GM19351 (cell line): ENCODE results near the gene DDX28.
"Not testable (repeated sequence)": the region's sequence is repeated elsewhere in the genome, so short reads cannot be mapped to it uniquely, and the experiment has no call there.

Source experiments
- ATAC-seq: cut with Tn5 transposase; IDR thresholded peaks from one replicate; pipeline ENCODE4 v1.9.1; 2021; ENCODE audit warnings: mild to moderate bottlenecking, moderate library complexity; ENCODE audit not compliant: unreplicated experiment

Gene DDX28

GRCh38 chr16:67998231-67998778, 24.7 kb downstream of the DDX28 start:
- not testable (repeated sequence) for ATAC-seq

- no peak for ATAC-seq
Observed at GRCh38 chr16:67996666-67997065, 26.4 kb downstream of the DDX28 start.

GRCh38 chr16:67995423-67995822, 27.6 kb downstream of the DDX28 start:
- ATAC-seq: no peak

DNA sequence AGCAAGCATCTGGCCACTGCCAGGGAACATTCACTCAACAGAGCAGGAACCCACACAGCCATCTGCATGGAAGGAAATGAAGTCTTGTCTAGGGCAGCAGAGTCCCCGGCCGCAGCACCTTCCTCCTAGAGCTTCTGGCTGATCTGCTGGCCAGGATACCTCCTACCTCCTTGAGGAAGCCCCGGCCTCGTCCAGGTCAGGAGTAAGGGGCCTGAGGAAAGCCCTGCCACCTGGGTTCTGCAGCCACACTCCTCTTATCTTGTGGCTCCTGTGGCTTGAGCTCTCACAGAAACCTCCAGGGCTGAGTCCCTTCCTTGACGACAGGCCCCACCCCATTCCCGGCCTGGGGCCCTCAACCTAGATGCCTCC, 29.0 kb downstream of the DDX28 start:
- ATAC-seq: not testable (repeated sequence)

- peak; percentile 70 for ATAC-seq
Observed at GRCh38 chr16:67993207-67994039, 29.6 kb downstream of the DDX28 start.

- ATAC-seq: no peak
Observed at GRCh38 chr16:67992661-67993206, 30.3 kb downstream of the DDX28 start.

DNA sequence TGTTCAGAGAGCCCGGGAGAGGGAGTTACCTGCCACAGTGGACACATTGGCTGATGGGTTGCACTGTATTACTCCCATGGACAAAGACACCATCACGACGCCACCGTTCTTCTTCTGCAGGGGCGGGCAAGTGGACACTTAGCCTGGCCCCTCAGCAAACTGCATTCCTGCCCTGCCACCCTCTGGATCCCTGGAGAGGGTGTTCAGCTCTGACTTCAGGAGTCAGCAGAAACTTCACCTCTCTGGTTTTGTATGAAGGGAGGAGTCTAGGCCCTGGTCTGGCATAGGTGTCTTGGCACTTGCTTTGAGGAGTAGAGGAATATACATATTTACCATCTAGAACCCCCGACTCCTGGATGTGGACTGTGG, 33.0 kb downstream of the DDX28 start:
- ATAC-seq: no peak

GRCh38 chr16:67989322-67990017, 33.6 kb downstream of the DDX28 start:
- no peak for ATAC-seq

- no peak for ATAC-seq
Observed at GRCh38 chr16:67988675-67989074, 34.4 kb downstream of the DDX28 start.

DNA sequence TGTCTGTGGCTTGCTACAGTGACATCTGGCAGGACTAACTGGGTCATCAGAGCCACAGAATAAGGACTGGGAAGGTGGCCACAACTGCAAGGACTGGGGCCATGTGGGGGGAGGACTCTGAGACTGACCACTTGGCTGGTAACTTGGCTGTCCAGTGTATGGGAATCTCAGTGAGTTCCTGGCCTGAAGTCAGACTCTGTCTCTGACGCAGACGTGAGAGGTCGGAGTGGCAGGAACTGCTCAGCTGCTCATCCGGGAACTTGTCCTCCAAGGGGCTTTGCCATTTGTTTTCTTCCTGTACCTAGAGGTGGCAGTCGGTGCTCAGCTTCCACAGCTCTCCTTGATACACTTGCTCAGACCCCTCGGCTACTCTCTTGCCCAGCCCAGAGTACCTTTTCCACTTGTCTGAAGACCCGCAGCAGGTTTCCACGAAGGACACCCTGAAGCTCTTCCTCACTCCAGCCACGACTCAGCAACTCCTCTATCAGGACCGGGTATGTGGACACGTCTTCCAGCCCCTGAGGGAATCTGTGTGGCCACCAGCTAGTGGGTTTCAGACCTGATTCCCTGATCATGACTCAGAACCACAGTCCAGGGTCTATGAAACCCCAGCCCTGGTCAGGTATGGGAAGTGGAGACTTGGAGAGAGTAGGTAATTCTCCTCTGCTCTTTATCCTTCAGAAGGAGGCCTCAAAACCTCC, 35.4 kb downstream of the DDX28 start:
- no peak for ATAC-seq

GRCh38 chr16:67986949-67987348, 36.1 kb downstream of the DDX28 start:
- ATAC-seq: no peak

GRCh38 chr16:67982011-67982696, 40.9 kb downstream of the DDX28 start:
- ATAC-seq: no peak

- ATAC-seq: no peak
Observed at GRCh38 chr16:67979955-67980678, 42.9 kb downstream of the DDX28 start, which contains the start of gene DPEP3. TSS of gene DPEP3 (minus strand) at chr16:67980499. CDS start at chr16:67980380, 119 bp downstream.

DNA sequence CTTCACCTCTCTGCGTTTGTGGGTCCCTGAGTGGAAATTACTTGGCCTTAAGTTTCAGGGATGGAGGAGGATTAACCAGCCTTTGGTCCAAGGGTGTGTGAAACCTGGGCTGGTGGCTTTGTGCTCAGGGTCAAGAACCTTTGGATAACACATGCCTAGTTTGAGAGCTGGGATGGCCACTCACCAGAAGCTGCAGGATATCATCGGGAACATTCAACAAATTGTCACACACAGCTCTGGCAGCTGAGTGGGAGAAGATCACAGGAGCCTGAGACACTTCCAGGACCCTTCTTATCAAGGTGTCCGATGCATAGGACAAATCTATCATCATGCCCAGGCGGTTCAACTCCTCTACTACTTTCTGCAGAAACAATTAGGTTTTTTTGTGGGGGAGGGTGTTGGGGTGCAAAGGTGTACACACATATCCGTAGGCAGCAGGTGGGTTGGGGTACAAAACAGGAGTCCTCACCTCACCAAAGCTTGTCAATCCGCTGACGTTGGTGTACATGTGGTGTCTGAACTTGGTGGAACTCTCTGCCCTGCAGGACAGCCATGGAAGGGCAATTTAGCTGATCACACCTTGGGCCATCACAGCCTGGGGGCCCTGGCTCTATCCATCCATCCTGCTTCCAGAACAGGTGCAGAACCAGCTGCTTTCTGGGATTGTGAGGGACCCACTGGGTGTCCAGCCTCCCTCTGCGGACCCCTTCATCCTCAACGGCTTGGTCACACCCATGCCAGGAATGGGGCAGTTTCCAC, 45.4 kb downstream of the DDX28 start:
- ATAC-seq: no peak

DNA sequence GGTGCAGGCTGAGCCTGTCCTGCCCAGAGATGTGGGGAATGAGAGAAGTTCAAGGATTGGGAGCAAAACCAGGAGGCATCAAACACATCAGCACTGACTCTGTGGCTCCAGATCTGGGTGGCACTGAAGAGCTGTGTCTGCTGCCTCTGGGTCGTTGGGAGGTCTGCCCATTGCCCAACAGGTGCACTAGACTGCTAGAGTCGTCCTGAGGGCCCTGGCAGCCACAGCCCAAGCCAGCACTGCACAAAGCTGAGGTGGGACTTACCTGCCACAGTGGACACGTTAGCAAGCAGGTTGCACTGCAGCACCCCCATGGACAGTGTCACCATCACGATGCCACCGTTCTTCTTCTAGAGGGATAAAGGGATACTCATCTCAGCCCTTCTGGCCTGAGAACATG, 46.0 kb downstream of the DDX28 start:
- ATAC-seq: no peak

DNA sequence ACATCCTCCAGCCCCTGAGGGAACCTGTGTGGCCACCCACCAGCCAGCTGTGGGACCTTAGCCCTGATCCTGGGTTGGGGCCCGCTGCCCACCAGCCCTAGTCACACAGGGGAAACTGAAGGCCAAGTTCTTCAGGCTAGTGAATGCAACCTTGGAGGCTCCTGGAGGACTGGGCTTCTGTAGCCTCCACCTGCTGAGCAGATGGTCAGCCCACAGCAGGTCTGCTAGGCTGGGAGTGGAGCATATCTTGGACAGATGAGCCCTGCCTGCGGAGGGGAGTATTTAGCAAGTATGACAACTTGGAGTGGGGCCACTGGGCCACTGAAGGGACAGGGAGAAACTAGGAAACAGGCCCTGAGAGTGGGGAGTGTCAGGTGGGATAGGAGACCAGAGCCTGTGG, 46.8 kb downstream of the DDX28 start:
- ATAC-seq: no peak

GRCh38 chr16:67975321-67976105, 47.5 kb downstream of the DDX28 start:
- no peak for ATAC-seq

- ATAC-seq: not testable (repeated sequence)
Observed at GRCh38 chr16:67972285-67972684, 50.7 kb downstream of the DDX28 start.
